HL-60 (cell line): ENCODE measurements around the gene PRIM1.

Source experiments
- DNase-seq, 2 experiments: peaks; one replicate each; pipeline ENCODE4 v3.0.0-alpha.2; 2010 to 2020; ENCODE audit warnings: low read depth in 1 of 2, low spot score in 1 of 2
- H3K27ac ChIP-seq: fragments of 250-450 bp; sonication (Bioruptor Pico); replicated peaks from 2 replicates; pipeline ENCODE4 v1.5.1; 2020; ENCODE audit warnings: mild to moderate bottlenecking, moderate library complexity
- H3K27me3 ChIP-seq: fragments of 250-450 bp; sonication (Bioruptor Pico); 2 replicates; pipeline ENCODE4 v1.5.1; 2021; ENCODE audit warnings: mild to moderate bottlenecking, moderate library complexity; ENCODE audit not compliant: insufficient read depth, poor library complexity, severe bottlenecking
- H3K4me3 ChIP-seq: replicated peaks from 2 replicates; pipeline ENCODE4 v1.5.1; 2011; ENCODE audit warnings: mild to moderate bottlenecking, control low read depth, low read length; ENCODE audit not compliant: insufficient read depth
- CTCF ChIP-seq: IDR thresholded peaks from one replicate; pipeline ENCODE4 v1.5.1; 2011; ENCODE audit warnings: low read length, control low read depth, inconsistent platforms; ENCODE audit not compliant: insufficient read depth
- GABPA ChIP-seq: IDR thresholded peaks from 2 replicates; pipeline ENCODE4 v1.6.1; 2012; ENCODE audit warnings: low read depth
- POLR2AphosphoS5 ChIP-seq: IDR thresholded peaks from 2 replicates; pipeline ENCODE4 v1.6.1; 2012; ENCODE audit warnings: low read depth
- REST ChIP-seq: IDR thresholded peaks from 2 replicates; pipeline ENCODE4 v1.6.1; 2012; ENCODE audit warnings: low read depth; ENCODE audit not compliant: insufficient replicate concordance
- SPI1 ChIP-seq: IDR thresholded peaks from 2 replicates; pipeline ENCODE4 v1.6.1; 2012; ENCODE audit warnings: low read depth, mild to moderate bottlenecking, borderline replicate concordance

PRIM1 gene

GRCh38 chr12:56718149-56718548 lies 34.0 kb downstream of the PRIM1 start:
- DNase-seq = peak; percentile 66 to 77
- Histone ChIP-seq H3K27ac (no peak overlapping the region), H3K4me3 (no peak overlapping the region), H3K27me3 (no peaks in the 10 kb centered on the region)
- no peak for TF ChIP-seq REST
- no peak for TF ChIP-seq CTCF
- TF ChIP-seq GABPA = no peak
- no peak for TF ChIP-seq SPI1
- TF ChIP-seq POLR2AphosphoS5 = no peak; the same call in 1 of the 2 replicates

DNA sequence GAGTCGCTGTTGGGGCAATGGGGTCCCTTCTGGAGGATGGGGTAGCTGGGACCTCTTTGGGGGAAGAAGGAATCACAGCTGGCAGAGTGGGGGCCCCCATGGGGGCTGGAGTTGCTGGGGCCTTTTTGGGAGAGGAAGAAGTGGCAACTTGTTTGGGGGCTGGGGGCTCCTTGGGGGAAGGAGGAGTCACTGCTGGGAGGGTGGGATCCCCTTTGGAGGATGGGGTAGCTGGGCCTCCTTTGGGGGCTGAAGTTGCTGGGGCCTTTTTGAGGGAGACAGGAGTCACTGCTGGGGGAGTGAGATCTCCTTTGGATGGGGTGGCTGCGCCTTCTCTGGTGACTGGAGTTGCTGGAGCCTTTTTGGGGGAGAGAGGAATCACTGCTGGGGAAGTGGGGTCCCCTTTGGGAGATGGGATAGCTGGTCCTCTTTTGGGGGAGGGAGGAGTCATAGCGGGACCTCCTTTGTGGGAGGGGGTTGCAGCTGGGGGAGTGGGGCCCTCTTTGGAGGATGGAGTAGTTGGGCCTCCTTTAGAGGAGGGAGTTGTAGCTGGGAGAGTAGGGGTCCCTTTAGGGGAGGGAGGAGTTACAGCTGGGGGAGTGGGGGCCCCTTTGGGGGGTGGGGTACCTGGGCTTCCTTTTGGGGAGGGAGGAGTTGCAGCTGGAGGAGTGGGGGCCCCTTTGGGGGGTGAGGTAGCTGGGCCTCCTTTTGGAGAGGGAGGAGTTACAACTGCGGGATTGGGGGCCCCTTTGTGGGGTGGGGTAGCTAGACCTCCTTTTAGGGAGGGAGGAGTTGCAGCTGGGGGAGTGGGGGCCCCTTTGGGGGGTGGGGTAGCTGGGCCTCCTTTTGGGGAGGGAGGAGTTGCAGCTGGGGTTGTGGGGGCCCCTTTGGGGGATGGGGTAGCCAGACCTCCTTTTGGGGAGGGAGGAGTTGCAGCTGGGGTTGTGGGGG lies 34.9 kb downstream of the PRIM1 start:
- TF ChIP-seq POLR2AphosphoS5 (no peak), CTCF (no peak), REST (no peak), GABPA (no peak), SPI1 (no peak)
- H3K27me3 ChIP-seq = no peaks in the 10 kb centered on the region
- peak overlapping the region; percentile 59 for H3K27ac ChIP-seq
- H3K4me3 ChIP-seq = no peak overlapping the region
- peak; percentile 68 to 70 for DNase-seq

DNA sequence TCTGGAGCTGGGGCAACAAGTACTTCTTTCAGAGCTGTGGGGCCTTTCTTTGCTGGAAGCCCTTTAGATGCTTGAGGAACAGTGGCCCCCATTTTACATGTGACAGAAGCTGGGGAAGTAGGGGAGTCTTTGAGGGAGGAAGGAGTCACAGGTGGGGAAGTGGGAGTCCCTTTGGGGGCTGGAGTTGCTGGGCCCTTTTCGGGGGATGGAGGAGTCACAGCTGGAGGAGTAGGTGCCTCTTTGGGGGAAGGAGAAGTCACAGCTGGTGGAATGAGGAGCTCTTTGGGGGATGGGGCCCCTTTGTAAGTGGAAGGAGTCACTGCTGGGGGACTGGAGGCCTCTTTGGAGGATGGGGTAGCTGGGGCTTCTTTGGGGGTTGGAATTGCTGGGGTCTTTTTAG lies 35.7 kb downstream of the PRIM1 start:
- no peak overlapping the region for H3K4me3 ChIP-seq
- DNase-seq = peak; percentile 71 to 73
- TF ChIP-seq GABPA (no peak), POLR2AphosphoS5 (peak; percentile 82), SPI1 (peak; percentile 53; the same call in 1 of the 2 replicates), CTCF (no peak)
- no peaks in the 10 kb centered on the region for H3K27me3 ChIP-seq
- H3K27ac ChIP-seq = peak overlapping the region; percentile 59
